HepG2 (cell line): Measurements from ENCODE around the gene NEDD8. TPM values are rescaled to one million over a fixed set of nuclear protein-coding genes. Genes with fewer than 3 reads are reported as not detected.

ENCODE experiments used
- ATAC-seq: fragments of 200-7000 bp; cut with Tn5 transposase; 3 replicates; pipeline ENCODE4 v1.9.1; 2020; ENCODE audit warnings: mild to moderate bottlenecking, moderate library complexity
- BruUV-seq: library from RNA; stranded (reverse); fragments of 400-500 nt; replicated peaks from 2 replicates; lab custom pipeline; 2021; lab: Mats Ljungman, UMichigan
- CTCF ChIA-PET: fragments of 300-600 bp; formaldehyde crosslinking; extraction: SDS; loops from one replicate; lab custom pipeline; 2021; ENCODE audit warnings: low total read pairs, inconsistent platforms, low intra/inter-chr PET ratio; lab: Yijun Ruan, JAX
- POLR2A ChIA-PET: fragments of 350-600 bp; sonication (Branson Sonifier 250); formaldehyde crosslinking; loops from one replicate; lab custom pipeline; 2020; ENCODE audit warnings: antibody characterized with exemption, inconsistent platforms; lab: Yijun Ruan, JAX
- DNase-seq: peaks from one replicate; pipeline ENCODE4 v3.0.0-alpha.2; 2015; ENCODE audit warnings: low spot score
- FAIRE-seq: peaks from 3 replicates; lab custom pipeline; 2011; peaks lifted over from hg19 to GRCh38; lab: Jason Lieb, UNC
- H2AFZ ChIP-seq: one replicate; pipeline ENCODE4 v1.6.1; 2011; ENCODE audit warnings: low read length, inconsistent platforms
- H3K27ac ChIP-seq: fragments of 300-600 bp; 3 replicates; pipeline ENCODE4 v1.8.0; 2011; ENCODE audit warnings: mixed run types, mild to moderate bottlenecking, mixed read lengths, low read length, inconsistent platforms; ENCODE audit not compliant: insufficient read depth; ENCODE audit errors: extremely low read length
- H3K27me3 ChIP-seq, 2 experiments: fragments of 200-600 bp in 1 of 2; 2 replicates in 1 of 2; 3 replicates in 1 of 2; pipeline versions ENCODE4 v1.6.0 to v1.8.0; 2011; ENCODE audit warnings: low read length in 2 of 2, mild to moderate bottlenecking in 2 of 2, moderate library complexity in 2 of 2, inconsistent platforms in 1 of 2; ENCODE audit not compliant: insufficient read depth in 2 of 2, control insufficient read depth in 1 of 2
- H3K36me3 ChIP-seq, 2 experiments: fragments of 200-600 bp in 1 of 2; replicated peaks in 1 of 2; 2 replicates in 1 of 2; 3 replicates in 1 of 2; pipeline versions ENCODE4 v1.5.1 to v1.8.0; 2011; ENCODE audit warnings: low read length in 2 of 2, inconsistent platforms in 1 of 2; ENCODE audit not compliant: insufficient read depth in 2 of 2, control insufficient read depth in 1 of 2
- H3K4me1 ChIP-seq: 2 replicates; pipeline ENCODE4 v1.5.1; 2012; ENCODE audit warnings: low read length, inconsistent platforms; ENCODE audit not compliant: insufficient read depth
- H3K4me2 ChIP-seq: 2 replicates; pipeline ENCODE4 v1.6.0; 2011; ENCODE audit warnings: low read depth, low read length, inconsistent platforms
- H3K4me3 ChIP-seq, 3 experiments: fragments of 200-600 bp in 1 of 3; sonication (generic), shearing (Covaris generic) in 1 of 3; replicated peaks in 1 of 3; 2 replicates each; pipeline ENCODE4 v1.5.1; 2011 to 2016; ENCODE audit warnings: low read length in 3 of 3, inconsistent platforms in 2 of 3, low read depth in 2 of 3, mild to moderate bottlenecking in 2 of 3, control low read depth in 1 of 3, mixed read lengths in 1 of 3; ENCODE audit not compliant: insufficient read depth in 1 of 3
- H3K79me2 ChIP-seq: one replicate; pipeline ENCODE4 v1.6.1; 2011; ENCODE audit warnings: low read length, inconsistent platforms; ENCODE audit not compliant: insufficient read depth
- H3K9ac ChIP-seq: 2 replicates; pipeline ENCODE4 v1.6.0; 2011; ENCODE audit warnings: mild to moderate bottlenecking, low read depth, low read length, inconsistent platforms; ENCODE audit not compliant: insufficient read depth
- H3K9me3 ChIP-seq: 2 replicates; pipeline ENCODE4 v1.5.1; 2012; ENCODE audit warnings: mild to moderate bottlenecking, low read length
- H4K20me1 ChIP-seq: 2 replicates; pipeline ENCODE4 v1.6.0; 2011; ENCODE audit warnings: inconsistent platforms, mild to moderate bottlenecking, low read length, moderate library complexity; ENCODE audit not compliant: insufficient read depth
- GPN1 ChIP-seq: sonication (generic); formaldehyde crosslinking; IDR thresholded peaks from 2 replicates; pipeline ENCODE4 v1.5.1; 2020; ENCODE audit warnings: missing genetic modification reagents, borderline replicate concordance
- HNRNPUL1 ChIP-seq: fragments of 200-400 bp; formaldehyde crosslinking; IDR thresholded peaks from 2 replicates; pipeline ENCODE4 v1.6.1; 2017; ENCODE audit warnings: low read depth, mild to moderate bottlenecking, low read length, moderate library complexity
- IRX3 ChIP-seq: sonication (generic); formaldehyde crosslinking; IDR thresholded peaks from 2 replicates; pipeline ENCODE4 v1.8.1; 2023; ENCODE audit warnings: mild to moderate bottlenecking, low read depth, missing genetic modification reagents, borderline replicate concordance
- ONECUT2 ChIP-seq: sonication (generic); formaldehyde crosslinking; IDR thresholded peaks from 2 replicates; pipeline ENCODE4 v1.4.0; 2020; ENCODE audit warnings: missing genetic modification reagents
- WIZ ChIP-seq: sonication (generic); formaldehyde crosslinking; IDR thresholded peaks from 2 replicates; pipeline ENCODE4 v1.5.1; 2020; ENCODE audit warnings: mild to moderate bottlenecking, missing genetic modification reagents
- ZFP36L1 ChIP-seq: sonication (generic); formaldehyde crosslinking; IDR thresholded peaks from 2 replicates; pipeline ENCODE4 v1.8.0; 2022; ENCODE audit warnings: mild to moderate bottlenecking, missing genetic modification reagents, moderate library complexity
- ZNF543 ChIP-seq: sonication (generic); formaldehyde crosslinking; IDR thresholded peaks from 2 replicates; pipeline ENCODE4 v1.4.0; 2020; ENCODE audit warnings: mild to moderate bottlenecking, missing genetic modification reagents
- ZNF7 ChIP-seq: IDR thresholded peaks from 2 replicates; pipeline ENCODE4 v1.6.1; 2016; ENCODE audit warnings: missing biosample characterization, missing genetic modification reagents
- ZNF841 ChIP-seq: sonication (generic); formaldehyde crosslinking; IDR thresholded peaks from 2 replicates; pipeline ENCODE4 v1.8.1; 2023; ENCODE audit warnings: missing genetic modification reagents, borderline replicate concordance
- WGBS: methylation state at CpG from one replicate; pipeline ENCODE4 v1.1.6; 2017; ENCODE audit warnings: low lambda C conversion rate; 5-methylcytosine and 5-hydroxymethylcytosine counted together
- in situ Hi-C: cut with HindIII; loops from 2 replicates; pipeline ENCODE4 v1.10.0; 2017; ENCODE audit warnings: low pct_unique_long_range_greater_than_20kb; ENCODE audit not compliant: extremely low pct_ligation_motif_present
- intact Hi-C: fragments of 100-400 bp; cut with micrococcal nuclease; formaldehyde crosslinking; loops from one replicate; pipeline ENCODE4 v1.10.0; 2022; ENCODE audit not compliant: unreplicated experiment
- polyA plus RNA-seq, 8 experiments: library from polyadenylated mRNA; depleted of rRNA in 3 of 8; stranded (reverse) in 7 of 8; unstranded in 1 of 8; fragments of >200 nt; fragmentation: Illumina TruSeq in 4 of 8; extraction: Trizol in 4 of 8; gene quantifications; 2 replicates each; pipeline versions ENCODE4 v1.2.1 to v1.2.3, GENCODE V29; 2011 to 2016; ENCODE audit warnings: low read depth in 4 of 8, missing spikeins in 1 of 8, mixed read lengths in 1 of 8; ENCODE audit not compliant: insufficient read depth in 1 of 8
- total RNA-seq, 5 experiments: library from RNA; depleted of rRNA; stranded (reverse); fragments of >200 nt; fragmentation: Illumina TruSeq; extraction: Trizol; gene quantifications; 2 replicates each; pipeline ENCODE4 v1.2.3, GENCODE V29; 2016; ENCODE audit warnings: low read depth in 1 of 5
- TF ChIP-seq, protein P1 (sequence below): sonication (generic); formaldehyde crosslinking; IDR thresholded peaks from 2 replicates; pipeline ENCODE4 v1.8.0; 2022; ENCODE audit warnings: low read depth, missing genetic modification reagents
- TF ChIP-seq, protein P2 (sequence below): sonication (generic); formaldehyde crosslinking; conservative IDR thresholded peaks from 2 replicates; pipeline ENCODE4 v1.5.0; 2020; ENCODE audit warnings: missing genetic modification reagents
- TF ChIP-seq, protein P3 (sequence below): sonication (generic); formaldehyde crosslinking; IDR thresholded peaks from 2 replicates; pipeline ENCODE4 v1.4.0; 2020; ENCODE audit warnings: missing genetic modification reagents

The NEDD8 gene
- total and polyA plus RNA-seq, 2 of the 13 experiments (the other 11 are each of a cell fraction or from before 2014, with no cell fraction given) = 535 to 713 TPM

DNA sequence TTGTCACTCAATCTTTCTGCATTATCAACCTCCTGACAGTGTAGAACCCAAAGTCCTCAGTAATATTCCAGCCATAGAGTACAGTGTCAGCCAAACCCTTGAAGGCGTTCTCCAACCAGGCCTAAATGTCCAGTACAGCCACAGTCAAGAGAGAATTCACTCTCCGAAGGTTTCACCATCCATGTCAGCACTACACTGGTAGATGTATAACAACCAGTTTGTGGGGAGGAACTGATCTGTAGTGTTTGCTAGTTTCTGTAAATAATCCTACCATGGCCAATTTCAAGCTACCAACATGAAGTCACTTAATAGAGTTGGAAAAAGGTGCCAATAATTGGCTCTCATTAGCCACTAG lies 15.8 kb downstream of the NEDD8 start:
- FAIRE-seq = no peak
- Histone ChIP-seq H3K79me2 (peaks cover 22% of the 10 kb centered on the region), H3K9ac (peak overlapping the region; percentile 81), H3K27me3 (no peaks in the 10 kb centered on the region; a peak in 1 of 5 replicates), H4K20me1 (no peaks in the 10 kb centered on the region), H3K27ac (peak overlapping the region; percentile 1), H3K36me3 (peaks cover 8 to 15% of the 10 kb centered on the region in 2 experiments; a peak in 4 of 5 replicates), H2AFZ (no peak overlapping the region), H3K9me3 (no peaks in the 10 kb centered on the region), H3K4me1 (peaks cover 38% of the 10 kb centered on the region), H3K4me2 (peak overlapping the region; percentile 93), H3K4me3 (peak overlapping the region in 1 of 3 experiments; percentile 98; a peak in 1 of 6 replicates)
- 94% methylated on average over 2 of the region's 2 CpGs for WGBS
- intact Hi-C loops = loop anchor here (1.0 to 2.0 kb wide), 4 partner anchors 16 to 81 kb away; partner anchors contain the start of genes GMPR2, NEDD8, RABGGTA and TINF2
- no peak for DNase-seq
- in situ Hi-C loops = no loop called here
- ChIA-PET POLR2A (interaction anchor here (0.9 to 8.1 kb wide), 28 partner anchors 9 to 1122 kb away, joined by 3 to 230 read pairs (median 8); partner anchors contain the start of genes ACIN1, C14orf119, CIDEB and DCAF11), CTCF (interaction anchor here (1.3 to 3.1 kb wide), 5 partner anchors 16 to 92 kb away, joined by 7 to 44 read pairs (median 10); partner anchors contain the start of genes CIDEB, GMPR2, NEDD8 and RABGGTA)
- BruUV-seq = no TSS peak
- ATAC-seq = no peak
- 0 out of 2 replicates have a peak, but pooled peaks have one; percentile 2 for TF ChIP-seq ZNF7 (CRISPR knock-in tag)
- no peak; the same call in 1 of the 2 replicates for TF ChIP-seq GPN1 (CRISPR knock-in tag)
- TF ChIP-seq ZFP36L1 (CRISPR knock-in tag) = no peak
- TF ChIP-seq, protein P1, sequence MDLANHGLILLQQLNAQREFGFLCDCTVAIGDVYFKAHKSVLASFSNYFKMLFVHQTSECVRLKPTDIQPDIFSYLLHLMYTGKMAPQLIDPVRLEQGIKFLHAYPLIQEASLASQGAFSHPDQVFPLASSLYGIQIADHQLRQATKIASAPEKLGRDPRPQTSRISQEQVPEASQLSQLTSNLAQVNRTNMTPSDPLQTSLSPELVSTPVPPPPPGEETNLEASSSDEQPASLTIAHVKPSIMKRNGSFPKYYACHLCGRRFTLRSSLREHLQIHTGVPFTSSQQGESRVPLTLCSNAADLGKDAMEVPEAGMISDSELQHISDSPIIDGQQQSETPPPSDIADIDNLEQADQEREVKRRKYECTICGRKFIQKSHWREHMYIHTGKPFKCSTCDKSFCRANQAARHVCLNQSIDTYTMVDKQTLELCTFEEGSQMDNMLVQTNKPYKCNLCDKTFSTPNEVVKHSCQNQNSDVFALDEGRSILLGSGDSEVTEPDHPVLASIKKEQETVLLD = 0 out of 2 replicates have a peak, but pooled peaks have one; percentile 6
- TF ChIP-seq, protein P2, sequence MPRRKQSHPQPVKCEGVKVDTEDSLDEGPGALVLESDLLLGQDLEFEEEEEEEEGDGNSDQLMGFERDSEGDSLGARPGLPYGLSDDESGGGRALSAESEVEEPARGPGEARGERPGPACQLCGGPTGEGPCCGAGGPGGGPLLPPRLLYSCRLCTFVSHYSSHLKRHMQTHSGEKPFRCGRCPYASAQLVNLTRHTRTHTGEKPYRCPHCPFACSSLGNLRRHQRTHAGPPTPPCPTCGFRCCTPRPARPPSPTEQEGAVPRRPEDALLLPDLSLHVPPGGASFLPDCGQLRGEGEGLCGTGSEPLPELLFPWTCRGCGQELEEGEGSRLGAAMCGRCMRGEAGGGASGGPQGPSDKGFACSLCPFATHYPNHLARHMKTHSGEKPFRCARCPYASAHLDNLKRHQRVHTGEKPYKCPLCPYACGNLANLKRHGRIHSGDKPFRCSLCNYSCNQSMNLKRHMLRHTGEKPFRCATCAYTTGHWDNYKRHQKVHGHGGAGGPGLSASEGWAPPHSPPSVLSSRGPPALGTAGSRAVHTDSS (CRISPR knock-in tag) = 0 out of 2 replicates have a peak, but pooled peaks have one; percentile 50
- TF ChIP-seq, protein P3, sequence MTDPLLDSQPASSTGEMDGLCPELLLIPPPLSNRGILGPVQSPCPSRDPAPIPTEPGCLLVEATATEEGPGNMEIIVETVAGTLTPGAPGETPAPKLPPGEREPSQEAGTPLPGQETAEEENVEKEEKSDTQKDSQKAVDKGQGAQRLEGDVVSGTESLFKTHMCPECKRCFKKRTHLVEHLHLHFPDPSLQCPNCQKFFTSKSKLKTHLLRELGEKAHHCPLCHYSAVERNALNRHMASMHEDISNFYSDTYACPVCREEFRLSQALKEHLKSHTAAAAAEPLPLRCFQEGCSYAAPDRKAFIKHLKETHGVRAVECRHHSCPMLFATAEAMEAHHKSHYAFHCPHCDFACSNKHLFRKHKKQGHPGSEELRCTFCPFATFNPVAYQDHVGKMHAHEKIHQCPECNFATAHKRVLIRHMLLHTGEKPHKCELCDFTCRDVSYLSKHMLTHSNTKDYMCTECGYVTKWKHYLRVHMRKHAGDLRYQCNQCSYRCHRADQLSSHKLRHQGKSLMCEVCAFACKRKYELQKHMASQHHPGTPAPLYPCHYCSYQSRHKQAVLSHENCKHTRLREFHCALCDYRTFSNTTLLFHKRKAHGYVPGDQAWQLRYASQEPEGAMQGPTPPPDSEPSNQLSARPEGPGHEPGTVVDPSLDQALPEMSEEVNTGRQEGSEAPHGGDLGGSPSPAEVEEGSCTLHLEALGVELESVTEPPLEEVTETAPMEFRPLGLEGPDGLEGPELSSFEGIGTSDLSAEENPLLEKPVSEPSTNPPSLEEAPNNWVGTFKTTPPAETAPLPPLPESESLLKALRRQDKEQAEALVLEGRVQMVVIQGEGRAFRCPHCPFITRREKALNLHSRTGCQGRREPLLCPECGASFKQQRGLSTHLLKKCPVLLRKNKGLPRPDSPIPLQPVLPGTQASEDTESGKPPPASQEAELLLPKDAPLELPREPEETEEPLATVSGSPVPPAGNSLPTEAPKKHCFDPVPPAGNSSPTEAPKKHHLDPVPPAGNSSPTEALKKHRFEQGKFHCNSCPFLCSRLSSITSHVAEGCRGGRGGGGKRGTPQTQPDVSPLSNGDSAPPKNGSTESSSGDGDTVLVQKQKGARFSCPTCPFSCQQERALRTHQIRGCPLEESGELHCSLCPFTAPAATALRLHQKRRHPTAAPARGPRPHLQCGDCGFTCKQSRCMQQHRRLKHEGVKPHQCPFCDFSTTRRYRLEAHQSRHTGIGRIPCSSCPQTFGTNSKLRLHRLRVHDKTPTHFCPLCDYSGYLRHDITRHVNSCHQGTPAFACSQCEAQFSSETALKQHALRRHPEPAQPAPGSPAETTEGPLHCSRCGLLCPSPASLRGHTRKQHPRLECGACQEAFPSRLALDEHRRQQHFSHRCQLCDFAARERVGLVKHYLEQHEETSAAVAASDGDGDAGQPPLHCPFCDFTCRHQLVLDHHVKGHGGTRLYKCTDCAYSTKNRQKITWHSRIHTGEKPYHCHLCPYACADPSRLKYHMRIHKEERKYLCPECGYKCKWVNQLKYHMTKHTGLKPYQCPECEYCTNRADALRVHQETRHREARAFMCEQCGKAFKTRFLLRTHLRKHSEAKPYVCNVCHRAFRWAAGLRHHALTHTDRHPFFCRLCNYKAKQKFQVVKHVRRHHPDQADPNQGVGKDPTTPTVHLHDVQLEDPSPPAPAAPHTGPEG (CRISPR knock-in tag) = 0 out of 2 replicates have a peak, but pooled peaks have one; percentile 17
- TF ChIP-seq ONECUT2 (CRISPR knock-in tag) = 0 out of 2 replicates have a peak, but pooled peaks have one; percentile 2
- TF ChIP-seq IRX3 = peak; percentile 44; the same call in 1 of the 2 replicates
- 0 out of 2 replicates have a peak, but pooled peaks have one; percentile 7 for TF ChIP-seq ZNF841
- TF ChIP-seq HNRNPUL1 = no peak
- no peak for TF ChIP-seq ZNF543 (CRISPR knock-in tag)
- TF ChIP-seq WIZ (CRISPR knock-in tag) = peak; percentile 8; the same call in 1 of the 2 replicates
